HepG2 (cell line): ENCODE results near the gene PTEN. TPM values are rescaled to one million over a fixed set of nuclear protein-coding genes. Genes with fewer than 3 reads are reported as not detected.

ENCODE experiments used
- ATAC-seq: fragments of 200-7000 bp; cut with Tn5 transposase; 3 replicates; pipeline ENCODE4 v1.9.1; 2020; ENCODE audit warnings: mild to moderate bottlenecking, moderate library complexity
- BruUV-seq: library from RNA; stranded (reverse); fragments of 400-500 nt; replicated peaks from 2 replicates; lab custom pipeline; 2021; lab: Mats Ljungman, UMichigan
- CTCF ChIA-PET: fragments of 300-600 bp; formaldehyde crosslinking; extraction: SDS; loops from one replicate; lab custom pipeline; 2021; ENCODE audit warnings: low total read pairs, inconsistent platforms, low intra/inter-chr PET ratio; lab: Yijun Ruan, JAX
- POLR2A ChIA-PET: fragments of 350-600 bp; sonication (Branson Sonifier 250); formaldehyde crosslinking; loops from one replicate; lab custom pipeline; 2020; ENCODE audit warnings: antibody characterized with exemption, inconsistent platforms; lab: Yijun Ruan, JAX
- DNase-seq: peaks from one replicate; pipeline ENCODE4 v3.0.0-alpha.2; 2015; ENCODE audit warnings: low spot score
- FAIRE-seq: peaks from 3 replicates; lab custom pipeline; 2011; peaks lifted over from hg19 to GRCh38; lab: Jason Lieb, UNC
- H2AFZ ChIP-seq: one replicate; pipeline ENCODE4 v1.6.1; 2011; ENCODE audit warnings: low read length, inconsistent platforms
- H3K27ac ChIP-seq: fragments of 300-600 bp; 3 replicates; pipeline ENCODE4 v1.8.0; 2011; ENCODE audit warnings: mixed run types, mild to moderate bottlenecking, mixed read lengths, low read length, inconsistent platforms; ENCODE audit not compliant: insufficient read depth; ENCODE audit errors: extremely low read length
- H3K27me3 ChIP-seq, 2 experiments: fragments of 200-600 bp in 1 of 2; 2 replicates in 1 of 2; 3 replicates in 1 of 2; pipeline versions ENCODE4 v1.6.0 to v1.8.0; 2011; ENCODE audit warnings: low read length in 2 of 2, mild to moderate bottlenecking in 2 of 2, moderate library complexity in 2 of 2, inconsistent platforms in 1 of 2; ENCODE audit not compliant: insufficient read depth in 2 of 2, control insufficient read depth in 1 of 2
- H3K36me3 ChIP-seq, 2 experiments: fragments of 200-600 bp in 1 of 2; replicated peaks in 1 of 2; 2 replicates in 1 of 2; 3 replicates in 1 of 2; pipeline versions ENCODE4 v1.5.1 to v1.8.0; 2011; ENCODE audit warnings: low read length in 2 of 2, inconsistent platforms in 1 of 2; ENCODE audit not compliant: insufficient read depth in 2 of 2, control insufficient read depth in 1 of 2
- H3K4me1 ChIP-seq: 2 replicates; pipeline ENCODE4 v1.5.1; 2012; ENCODE audit warnings: low read length, inconsistent platforms; ENCODE audit not compliant: insufficient read depth
- H3K4me2 ChIP-seq: 2 replicates; pipeline ENCODE4 v1.6.0; 2011; ENCODE audit warnings: low read depth, low read length, inconsistent platforms
- H3K4me3 ChIP-seq, 3 experiments: fragments of 200-600 bp in 1 of 3; sonication (generic), shearing (Covaris generic) in 1 of 3; replicated peaks in 1 of 3; 2 replicates each; pipeline ENCODE4 v1.5.1; 2011 to 2016; ENCODE audit warnings: low read length in 3 of 3, inconsistent platforms in 2 of 3, low read depth in 2 of 3, mild to moderate bottlenecking in 2 of 3, control low read depth in 1 of 3, mixed read lengths in 1 of 3; ENCODE audit not compliant: insufficient read depth in 1 of 3
- H3K79me2 ChIP-seq: one replicate; pipeline ENCODE4 v1.6.1; 2011; ENCODE audit warnings: low read length, inconsistent platforms; ENCODE audit not compliant: insufficient read depth
- H3K9ac ChIP-seq: 2 replicates; pipeline ENCODE4 v1.6.0; 2011; ENCODE audit warnings: mild to moderate bottlenecking, low read depth, low read length, inconsistent platforms; ENCODE audit not compliant: insufficient read depth
- H3K9me3 ChIP-seq: 2 replicates; pipeline ENCODE4 v1.5.1; 2012; ENCODE audit warnings: mild to moderate bottlenecking, low read length
- H4K20me1 ChIP-seq: 2 replicates; pipeline ENCODE4 v1.6.0; 2011; ENCODE audit warnings: inconsistent platforms, mild to moderate bottlenecking, low read length, moderate library complexity; ENCODE audit not compliant: insufficient read depth
- DNMT3B ChIP-seq: conservative IDR thresholded peaks from 2 replicates; pipeline ENCODE4 v1.6.1; 2016; ENCODE audit warnings: missing biosample characterization, control low read depth
- HOXA9 ChIP-seq: sonication (generic); formaldehyde crosslinking; IDR thresholded peaks from 2 replicates; pipeline ENCODE4 v1.8.1; 2022; ENCODE audit warnings: missing genetic modification reagents, mild to moderate bottlenecking, moderate library complexity, borderline replicate concordance
- IRF2 ChIP-seq: IDR thresholded peaks from 2 replicates; pipeline ENCODE4 v1.6.1; 2018; ENCODE audit warnings: missing genetic modification reagents, missing compliant biosample characterization
- ISL2 ChIP-seq: sonication (generic); formaldehyde crosslinking; IDR thresholded peaks from 2 replicates; pipeline ENCODE4 v1.5.0; 2020; ENCODE audit warnings: missing genetic modification reagents
- MAZ ChIP-seq, 2 experiments: sonication (generic) in 1 of 2; formaldehyde crosslinking in 1 of 2; IDR thresholded peaks; 2 replicates each; pipeline versions ENCODE4 v1.5.0 to v1.6.1; 2012 to 2020; ENCODE audit warnings: low read depth in 2 of 2, mild to moderate bottlenecking in 2 of 2, borderline replicate concordance in 1 of 2, improper control_type of control experiment in 1 of 2, low read length in 1 of 2, missing genetic modification reagents in 1 of 2, moderate library complexity in 1 of 2
- NFE2L2 ChIP-seq: fragments of 150-350 bp; IDR thresholded peaks from 2 replicates; pipeline ENCODE4 v1.6.1; 2014; ENCODE audit warnings: low read length
- SP1 ChIP-seq, 2 experiments: fragments of 450-650 bp in 1 of 2; sonication (generic) in 1 of 2; formaldehyde crosslinking in 1 of 2; IDR thresholded peaks; 2 replicates each; pipeline versions ENCODE4 v1.4.0 to v1.6.1; 2016 to 2020; ENCODE audit warnings: missing genetic modification reagents in 1 of 2
- U2AF1 ChIP-seq: fragments of 200-400 bp; formaldehyde crosslinking; optimal IDR thresholded peaks from 2 replicates; pipeline ENCODE3; 2017; ENCODE audit warnings: mild to moderate bottlenecking, low read depth, low read length
- ZNF235 ChIP-seq: sonication (generic); formaldehyde crosslinking; IDR thresholded peaks from 2 replicates; pipeline ENCODE4 v1.8.1; 2023; ENCODE audit warnings: mild to moderate bottlenecking, missing genetic modification reagents, borderline replicate concordance
- ZNF329 ChIP-seq: sonication (generic); formaldehyde crosslinking; IDR thresholded peaks from 2 replicates; pipeline ENCODE4 v1.9.0; 2021; ENCODE audit warnings: low read depth, mild to moderate bottlenecking, missing genetic modification reagents
- ZNF34 ChIP-seq: sonication (generic); formaldehyde crosslinking; IDR thresholded peaks from 2 replicates; pipeline ENCODE4 v1.4.0; 2020; ENCODE audit warnings: mild to moderate bottlenecking, missing genetic modification reagents, borderline replicate concordance
- ZNF382 ChIP-seq: sonication (generic); formaldehyde crosslinking; IDR thresholded peaks from 2 replicates; pipeline ENCODE4 v1.5.0; 2020; ENCODE audit warnings: missing genetic modification reagents, mild to moderate bottlenecking, borderline replicate concordance
- ZNF44 ChIP-seq: sonication (generic); formaldehyde crosslinking; IDR thresholded peaks from 2 replicates; pipeline ENCODE4 v1.5.1; 2020; ENCODE audit warnings: mild to moderate bottlenecking, missing genetic modification reagents
- ZNF564 ChIP-seq: sonication (generic); formaldehyde crosslinking; IDR thresholded peaks from 2 replicates; pipeline ENCODE4 v1.8.1; 2023; ENCODE audit warnings: mild to moderate bottlenecking, missing genetic modification reagents
- ZNF709 ChIP-seq: sonication (generic); formaldehyde crosslinking; IDR thresholded peaks from 2 replicates; pipeline ENCODE4 v1.5.0; 2020; ENCODE audit warnings: mild to moderate bottlenecking, missing genetic modification reagents
- ZNF816 ChIP-seq: sonication (generic); formaldehyde crosslinking; IDR thresholded peaks from 2 replicates; pipeline ENCODE4 v1.8.0; 2022; ENCODE audit warnings: missing genetic modification reagents, mild to moderate bottlenecking, borderline replicate concordance
- ZSCAN25 ChIP-seq: sonication (generic); formaldehyde crosslinking; IDR thresholded peaks from 2 replicates; pipeline ENCODE4 v1.8.0; 2022; ENCODE audit warnings: mild to moderate bottlenecking, missing genetic modification reagents
- in situ Hi-C: cut with HindIII; loops from 2 replicates; pipeline ENCODE4 v1.10.0; 2017; ENCODE audit warnings: low pct_unique_long_range_greater_than_20kb; ENCODE audit not compliant: extremely low pct_ligation_motif_present
- intact Hi-C: fragments of 100-400 bp; cut with micrococcal nuclease; formaldehyde crosslinking; loops from one replicate; pipeline ENCODE4 v1.10.0; 2022; ENCODE audit not compliant: unreplicated experiment
- polyA plus RNA-seq, 8 experiments: library from polyadenylated mRNA; depleted of rRNA in 3 of 8; stranded (reverse) in 7 of 8; unstranded in 1 of 8; fragments of >200 nt; fragmentation: Illumina TruSeq in 4 of 8; extraction: Trizol in 4 of 8; gene quantifications; 2 replicates each; pipeline versions ENCODE4 v1.2.1 to v1.2.3, GENCODE V29; 2011 to 2016; ENCODE audit warnings: low read depth in 4 of 8, missing spikeins in 1 of 8, mixed read lengths in 1 of 8; ENCODE audit not compliant: insufficient read depth in 1 of 8
- total RNA-seq, 5 experiments: library from RNA; depleted of rRNA; stranded (reverse); fragments of >200 nt; fragmentation: Illumina TruSeq; extraction: Trizol; gene quantifications; 2 replicates each; pipeline ENCODE4 v1.2.3, GENCODE V29; 2016; ENCODE audit warnings: low read depth in 1 of 5
- TF ChIP-seq, protein P1 (sequence below): IDR thresholded peaks from 2 replicates; pipeline ENCODE4 v1.6.1; 2012; ENCODE audit warnings: low read depth, low read length, improper control_type of control experiment

The PTEN gene
- total and polyA plus RNA-seq, 2 of the 13 experiments (the other 11 are each of a cell fraction or from before 2014, with no cell fraction given), result 30.3 to 61.3 TPM

DNA sequence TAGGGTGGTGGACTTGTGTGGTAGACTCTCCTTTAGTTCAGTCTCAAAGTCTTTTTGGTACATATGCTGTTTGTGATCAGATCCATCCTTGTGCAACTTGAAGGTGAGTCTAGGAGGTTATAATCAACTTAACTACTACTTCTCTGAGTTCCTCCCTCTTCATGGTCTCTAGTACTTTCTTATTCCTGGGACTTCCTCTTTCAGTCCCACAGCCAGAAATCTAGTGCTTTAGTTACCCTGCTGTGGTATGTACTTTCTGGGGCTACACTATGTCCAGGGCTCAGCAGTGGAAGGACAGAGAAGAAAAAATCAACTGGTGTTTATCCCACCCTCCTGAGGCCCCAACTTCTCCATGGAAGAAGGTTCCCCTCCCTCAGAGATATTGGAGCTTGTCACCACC lies 26.0 kb upstream of the PTEN start:
- POLR2A ChIA-PET, result no interaction called here
- Histone ChIP-seq H3K27me3 (peaks cover 0 to 1% of the 10 kb centered on the region in 2 experiments; a peak in 1 of 5 replicates), H4K20me1 (no peaks in the 10 kb centered on the region), H3K4me2 (no peak overlapping the region), H3K79me2 (no peaks in the 10 kb centered on the region), H3K9me3 (no peaks in the 10 kb centered on the region), H3K36me3 (no peaks in the 10 kb centered on the region), H3K4me1 (peaks cover 11% of the 10 kb centered on the region), H3K4me3 (no peak overlapping the region), H3K9ac (no peak overlapping the region), H3K27ac (no peak overlapping the region), H2AFZ (no peak overlapping the region)
- ATAC-seq (no peak), FAIRE-seq (no peak), DNase-seq (no peak)
- intact Hi-C loops (no loop called here), in situ Hi-C loops (no loop called here)
- CTCF ChIA-PET, result no interaction called here
- TF ChIP-seq MAZ (IDR thresholded peaks at IDR 0.05; ENCODE audit: borderline replicate concordance, low read depth, low read length) (no peak), MAZ (CRISPR knock-in tag; IDR thresholded peaks at IDR 0.05; ENCODE audit: low read depth) (no peak), ZNF709 (no peak), SP1 (IDR thresholded peaks at IDR 0.05) (no peak), SP1 (CRISPR knock-in tag; IDR thresholded peaks at IDR 0.05) (no peak), ISL2 (no peak), NFE2L2 (no peak), ZNF34 (CRISPR knock-in tag) (no peak), DNMT3B (CRISPR knock-in tag) (no peak), U2AF1 (no peak), ZNF816 (CRISPR knock-in tag) (no peak), HOXA9 (CRISPR knock-in tag) (no peak), ZNF44 (no peak), ZNF382 (CRISPR knock-in tag) (no peak), ZNF329 (CRISPR knock-in tag) (no peak), IRF2 (no peak), ZNF564 (CRISPR knock-in tag) (no peak), ZNF235 (CRISPR knock-in tag) (no peak), ZSCAN25 (CRISPR knock-in tag) (no peak)
- TF ChIP-seq, protein P1, sequence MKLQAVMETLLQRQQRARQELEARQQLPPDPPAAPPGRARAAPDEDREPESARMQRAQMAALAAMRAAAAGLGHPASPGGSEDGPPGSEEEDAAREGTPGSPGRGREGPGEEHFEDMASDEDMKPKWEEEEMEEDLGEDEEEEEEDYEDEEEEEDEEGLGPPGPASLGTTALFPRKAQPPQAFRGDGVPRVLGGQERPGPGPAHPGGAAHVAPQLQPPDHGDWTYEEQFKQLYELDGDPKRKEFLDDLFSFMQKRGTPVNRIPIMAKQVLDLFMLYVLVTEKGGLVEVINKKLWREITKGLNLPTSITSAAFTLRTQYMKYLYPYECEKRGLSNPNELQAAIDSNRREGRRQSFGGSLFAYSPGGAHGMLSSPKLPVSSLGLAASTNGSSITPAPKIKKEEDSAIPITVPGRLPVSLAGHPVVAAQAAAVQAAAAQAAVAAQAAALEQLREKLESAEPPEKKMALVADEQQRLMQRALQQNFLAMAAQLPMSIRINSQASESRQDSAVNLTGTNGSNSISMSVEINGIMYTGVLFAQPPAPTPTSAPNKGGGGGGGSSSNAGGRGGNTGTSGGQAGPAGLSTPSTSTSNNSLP, result no peak
- BruUV-seq, result no TSS peak
